ENCODE data around the gene C1D. TPM values are rescaled to one million over a fixed set of nuclear protein-coding genes. Genes with fewer than 3 reads are reported as not detected.

C1D gene
- total and polyA plus RNA-seq, 2 donors (not counting 1 experiment from before 2014, with no cell fraction given), result 21.3 to 63.1 TPM

DNA sequence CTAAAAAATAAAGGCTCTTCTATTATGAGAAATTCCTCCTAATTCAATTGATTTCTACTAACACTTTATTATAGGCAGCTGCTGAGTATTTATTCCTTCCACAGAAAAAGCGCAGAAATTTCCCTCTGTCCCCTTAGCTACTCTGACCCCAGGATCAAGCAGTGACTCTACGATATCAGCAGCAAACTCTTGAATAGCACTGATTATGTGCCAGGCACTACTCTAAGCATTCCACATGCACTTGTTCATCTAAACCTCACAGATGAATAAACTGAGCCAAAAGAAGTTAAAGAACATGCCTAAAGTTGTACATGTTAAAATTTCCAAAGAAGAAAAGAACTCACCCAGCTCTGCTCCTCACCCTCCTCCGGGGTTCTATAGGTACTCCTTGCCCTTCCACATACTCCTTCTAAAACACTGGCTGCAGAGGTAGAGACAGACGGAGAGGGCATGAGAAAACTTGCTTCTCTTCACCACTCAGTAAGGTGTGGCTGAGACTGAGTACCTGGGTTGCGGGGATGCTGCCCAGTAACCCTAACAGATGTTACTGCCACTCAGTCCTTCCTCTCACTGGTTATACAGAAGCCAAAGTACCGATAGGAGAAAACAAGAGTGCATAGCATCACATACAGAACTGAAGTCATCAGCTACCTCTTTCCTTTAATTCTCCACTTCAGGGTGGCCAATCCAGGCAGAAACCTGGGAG lies 9.9 kb downstream of the C1D start:
- no peak overlapping the region for H3K4me2 ChIP-seq (ENCODE audit: extremely low read depth, insufficient read depth, low read length)
- H4K20me1 ChIP-seq (ENCODE audit: control insufficient read depth, extremely low read depth, insufficient read depth, low read length), result no peaks in the 10 kb centered on the region
- H3K9me3 ChIP-seq (ENCODE audit: control insufficient read depth, insufficient read depth, low read depth, low read length), result no peaks in the 10 kb centered on the region
- peak in 1 of 2 donors; percentile 36 for DNase-seq (ENCODE audit: low read depth in 2 of 2)
- no peaks in the 10 kb centered on the region for H3K36me3 ChIP-seq (ENCODE audit: control insufficient read depth, insufficient read depth, low read length)
- no peaks in the 10 kb centered on the region for H3K4me1 ChIP-seq (ENCODE audit: control insufficient read depth, extremely low read depth, insufficient read depth, low read length)
- TF ChIP-seq EZH2 (IDR thresholded peaks at IDR 0.05; ENCODE audit: low read length, missing control alignments), result no peak
- TF ChIP-seq CTCF (conservative IDR thresholded peaks at IDR 0.05 in 1 of 2, IDR thresholded peaks at IDR 0.05 in 1 of 2; ENCODE audit: low read depth in 1 of 2, low read length in 2 of 2), result no peak
- no peak overlapping the region for H3K27ac ChIP-seq (ENCODE audit: insufficient read depth, low read length)
- H3K79me2 ChIP-seq (ENCODE audit: control insufficient read depth, insufficient read depth, low read length), result peaks cover 51% of the 10 kb centered on the region
- no peak overlapping the region for H2AFZ ChIP-seq (ENCODE audit: low read length)
- no peaks in the 10 kb centered on the region for H3K27me3 ChIP-seq (ENCODE audit: control insufficient read depth, insufficient read depth, low read length)
- no peak overlapping the region for H3K9ac ChIP-seq (ENCODE audit: insufficient read depth, low read length)
- no peak overlapping the region for H3K4me3 ChIP-seq (replicated peaks in 1 of 4; ENCODE audit: control extremely low read depth in 1 of 4, insufficient read depth in 1 of 4, low read depth in 3 of 4, low read length in 4 of 4)

DNA sequence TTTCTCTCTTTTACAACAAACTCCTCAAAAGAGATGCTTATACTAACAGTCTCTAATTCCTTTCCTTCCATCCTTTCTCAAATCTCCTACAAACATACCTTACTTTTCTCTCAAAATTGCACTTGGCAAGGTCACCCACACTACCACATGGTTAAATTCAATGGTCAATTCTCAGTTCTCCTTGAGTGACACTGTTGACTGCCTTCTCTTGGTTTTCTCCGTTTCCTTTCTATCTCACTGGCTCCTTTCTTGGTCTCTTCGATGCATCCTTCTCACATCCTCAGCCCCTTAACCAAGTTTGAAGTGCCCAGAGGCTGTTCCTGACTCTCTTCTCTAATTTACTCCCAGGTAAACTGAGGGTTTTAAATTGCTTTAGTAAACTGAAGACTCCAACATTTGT lies 12.5 kb downstream of the C1D start:
- H4K20me1 ChIP-seq (ENCODE audit: control insufficient read depth, extremely low read depth, insufficient read depth, low read length), result no peaks in the 10 kb centered on the region
- no peak overlapping the region for H3K27ac ChIP-seq (ENCODE audit: insufficient read depth, low read length)
- peaks cover 36% of the 10 kb centered on the region for H3K79me2 ChIP-seq (ENCODE audit: control insufficient read depth, insufficient read depth, low read length)
- no peaks in the 10 kb centered on the region for H3K9me3 ChIP-seq (ENCODE audit: control insufficient read depth, insufficient read depth, low read depth, low read length)
- DNase-seq (ENCODE audit: low read depth in 2 of 2), result no peak
- H3K4me2 ChIP-seq (ENCODE audit: extremely low read depth, insufficient read depth, low read length), result no peak overlapping the region
- no peak overlapping the region for H3K9ac ChIP-seq (ENCODE audit: insufficient read depth, low read length)
- H3K4me3 ChIP-seq (replicated peaks in 1 of 4; ENCODE audit: control extremely low read depth in 1 of 4, insufficient read depth in 1 of 4, low read depth in 3 of 4, low read length in 4 of 4), result no peak overlapping the region
- H2AFZ ChIP-seq (ENCODE audit: low read length), result no peak overlapping the region
- H3K36me3 ChIP-seq (ENCODE audit: control insufficient read depth, insufficient read depth, low read length), result no peaks in the 10 kb centered on the region
- H3K4me1 ChIP-seq (ENCODE audit: control insufficient read depth, extremely low read depth, insufficient read depth, low read length), result no peaks in the 10 kb centered on the region
- no peaks in the 10 kb centered on the region for H3K27me3 ChIP-seq (ENCODE audit: control insufficient read depth, insufficient read depth, low read length)
- no peak for TF ChIP-seq EZH2 (IDR thresholded peaks at IDR 0.05; ENCODE audit: low read length, missing control alignments)
- TF ChIP-seq CTCF (conservative IDR thresholded peaks at IDR 0.05 in 1 of 2, IDR thresholded peaks at IDR 0.05 in 1 of 2; ENCODE audit: low read depth in 1 of 2, low read length in 2 of 2), result no peak

DNA sequence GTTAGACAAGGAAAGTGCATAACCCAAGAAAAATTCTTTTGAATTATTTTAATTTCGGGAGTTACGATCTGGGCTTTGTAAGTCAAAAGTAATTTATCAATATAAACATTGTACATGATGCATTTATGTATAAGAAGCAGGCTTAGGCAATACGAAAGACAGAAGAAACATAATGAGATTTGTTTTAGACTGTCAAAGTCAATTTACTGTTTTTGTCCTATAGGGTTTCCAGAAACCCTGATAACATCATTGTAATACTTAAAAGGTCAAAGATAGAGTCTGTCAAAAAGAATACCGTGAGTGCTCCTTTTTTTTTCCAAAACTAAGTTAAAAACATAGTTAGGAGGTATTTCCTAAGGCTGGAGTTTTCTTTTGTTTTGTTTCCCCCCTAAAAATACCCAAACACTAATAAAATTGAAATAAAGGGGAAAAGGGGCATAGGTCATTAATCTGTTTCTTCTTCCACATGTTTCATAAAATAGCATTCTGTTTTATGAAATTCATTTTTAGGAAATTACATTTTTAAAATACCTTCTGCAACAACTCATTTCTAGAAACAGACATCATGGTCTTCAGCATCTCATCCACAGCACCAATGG lies 16.1 kb downstream of the C1D start:
- H3K36me3 ChIP-seq (ENCODE audit: control insufficient read depth, insufficient read depth, low read length), result no peaks in the 10 kb centered on the region
- H2AFZ ChIP-seq (ENCODE audit: low read length), result no peak overlapping the region
- no peak overlapping the region for H3K4me2 ChIP-seq (ENCODE audit: extremely low read depth, insufficient read depth, low read length)
- TF ChIP-seq CTCF (conservative IDR thresholded peaks at IDR 0.05 in 1 of 2, IDR thresholded peaks at IDR 0.05 in 1 of 2; ENCODE audit: low read depth in 1 of 2, low read length in 2 of 2) (no peak), EZH2 (IDR thresholded peaks at IDR 0.05; ENCODE audit: low read length, missing control alignments) (no peak)
- peaks cover 10% of the 10 kb centered on the region for H3K79me2 ChIP-seq (ENCODE audit: control insufficient read depth, insufficient read depth, low read length)
- H3K27ac ChIP-seq (ENCODE audit: insufficient read depth, low read length), result no peak overlapping the region
- H3K4me1 ChIP-seq (ENCODE audit: control insufficient read depth, extremely low read depth, insufficient read depth, low read length), result peaks cover 3% of the 10 kb centered on the region
- no peaks in the 10 kb centered on the region for H4K20me1 ChIP-seq (ENCODE audit: control insufficient read depth, extremely low read depth, insufficient read depth, low read length)
- DNase-seq (ENCODE audit: low read depth in 2 of 2), result no peak
- no peaks in the 10 kb centered on the region for H3K9me3 ChIP-seq (ENCODE audit: control insufficient read depth, insufficient read depth, low read depth, low read length)
- no peak overlapping the region for H3K9ac ChIP-seq (ENCODE audit: insufficient read depth, low read length)
- no peaks in the 10 kb centered on the region for H3K27me3 ChIP-seq (ENCODE audit: control insufficient read depth, insufficient read depth, low read length)
- no peak overlapping the region for H3K4me3 ChIP-seq (replicated peaks in 1 of 4; ENCODE audit: control extremely low read depth in 1 of 4, insufficient read depth in 1 of 4, low read depth in 3 of 4, low read length in 4 of 4)

All from fibroblast of lung (primary cell).